ENCODE measurements around the gene F2R. TPM values are rescaled to one million over a fixed set of nuclear protein-coding genes. Genes with fewer than 3 reads are reported as not detected.

F2R gene
- total and polyA plus RNA-seq, 2 of the 4 experiments (the other 2 are of a cell fraction), result 85.7 to 147 TPM

DNA sequence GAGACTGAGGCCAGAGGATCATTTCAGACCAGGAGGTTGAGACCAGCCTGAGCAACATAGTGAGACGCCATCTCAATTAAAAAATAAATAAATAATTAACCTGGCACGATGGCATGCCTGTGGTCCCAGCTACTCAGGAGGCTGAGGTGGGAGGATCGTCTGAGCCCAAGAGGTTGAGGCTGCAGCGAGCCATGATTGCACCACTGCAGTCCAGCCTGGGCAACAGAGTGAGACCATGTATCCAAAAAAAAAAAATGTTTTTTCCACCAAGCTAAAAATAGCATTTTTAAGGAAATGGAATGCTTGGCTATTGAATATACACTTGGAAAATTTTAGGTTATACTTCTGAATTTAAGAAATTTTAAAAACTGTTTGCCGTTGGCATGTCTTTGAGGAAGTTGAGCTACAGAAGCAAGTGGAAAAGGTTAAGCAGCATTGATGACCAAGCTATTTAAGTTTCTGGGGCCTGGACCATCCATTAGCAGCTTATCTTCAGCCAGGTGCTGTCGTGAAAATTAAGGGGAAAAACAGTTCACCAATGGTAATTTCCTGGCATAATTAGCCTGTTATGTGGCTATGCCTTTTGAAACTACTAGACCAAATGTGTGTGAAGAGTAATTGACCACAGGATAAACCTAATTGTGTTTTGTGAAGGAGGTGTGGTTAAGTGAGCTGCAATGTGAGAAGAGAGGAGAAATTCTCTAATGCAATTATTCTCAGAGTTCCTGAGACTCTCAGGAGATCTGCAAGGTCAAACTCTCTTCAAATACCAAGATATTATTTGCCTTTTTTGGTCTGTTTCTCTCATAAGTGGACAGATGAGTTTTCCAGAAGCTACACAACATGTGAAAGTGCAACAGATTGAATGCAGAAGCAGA, 21.0 kb downstream of the F2R start:
- Histone ChIP-seq H3K56ac (ENCODE audit: extremely low read depth, insufficient read depth, low read length) (no peak overlapping the region), H3K4ac (ENCODE audit: low read depth, low read length) (no peak overlapping the region; the same call in 1 of the 2 replicates), H3K9me3 (ENCODE audit: control insufficient read depth, insufficient read depth, low read length) (no peaks in the 10 kb centered on the region; the same call in 1 of the 2 replicates), H3K27ac (ENCODE audit: insufficient read depth, low read length) (no peak overlapping the region), H2AK9ac (replicated peaks; ENCODE audit: low read depth, low read length, poor library complexity) (no peak overlapping the region), H3K4me1 (ENCODE audit: control insufficient read depth, insufficient read depth, low read length) (peaks cover 7% of the 10 kb centered on the region), H3K4me3 (ENCODE audit: insufficient read depth, low read depth, low read length) (no peak overlapping the region), H3K9me1 (ENCODE audit: insufficient read depth, low read length) (peaks cover 19% of the 10 kb centered on the region), H2BK20ac (ENCODE audit: low read depth, low read length) (peak overlapping the region; percentile 12; the same call in 1 of the 2 replicates), H2AK5ac (ENCODE audit: low read depth, low read length) (no peak overlapping the region), H4K8ac (ENCODE audit: low read depth in 2 of 2, low read length in 2 of 2) (peak overlapping the region in 1 of 2 experiments; percentile 23; a peak in 1 of 4 replicates), H3K4me2 (ENCODE audit: low read depth, low read length) (no peak overlapping the region), H3K14ac (replicated peaks; ENCODE audit: low read depth, low read length) (0 out of 2 replicates have a peak overlapping the region, but pooled peaks have one; percentile 37), H3K23ac (ENCODE audit: low read depth, low read length) (peak overlapping the region; percentile 36; the same call in 1 of the 2 replicates), H2BK120ac (ENCODE audit: low read depth, low read length) (peak overlapping the region; percentile 20; the same call in 1 of the 2 replicates), H3K79me1 (ENCODE audit: low read depth in 1 of 2, low read length in 2 of 2) (peaks cover 17 to 35% of the 10 kb centered on the region in 2 experiments), H2BK15ac (ENCODE audit: low read depth, low read length) (no peak overlapping the region), H3K36me3 (ENCODE audit: control insufficient read depth, insufficient read depth, low read length) (peaks cover 21% of the 10 kb centered on the region), H3K18ac (ENCODE audit: low read depth, low read length) (no peak overlapping the region), H2AFZ (replicated peaks; ENCODE audit: low read length, poor library complexity) (no peak overlapping the region), H4K91ac (ENCODE audit: insufficient read depth, low read depth, low read length) (no peak overlapping the region), H2BK5ac (ENCODE audit: low read depth, low read length, poor library complexity, severe bottlenecking) (peak overlapping the region; percentile 1), H3K9ac (ENCODE audit: low read depth, low read length) (no peak overlapping the region), H4K20me1 (ENCODE audit: insufficient read depth, low read length) (peaks cover 10% of the 10 kb centered on the region; the same call in 1 of the 2 replicates), H4K5ac (ENCODE audit: low read depth, low read length) (no peak overlapping the region; the same call in 1 of the 2 replicates), H3K27me3 (ENCODE audit: control insufficient read depth, insufficient read depth, low read length) (no peaks in the 10 kb centered on the region)
- no peak for ATAC-seq (ENCODE audit: low read depth)
- ChIA-PET POLR2A (ENCODE audit: unreplicated experiment) (interaction anchor here (0.7 kb wide), 2 partner anchors 121 to 1210 kb away, joined by 3 to 4 read pairs; no protein-coding TSS in a partner anchor), CTCF (interaction anchor here (0.6 to 1.4 kb wide), 4 partner anchors 14 to 38 kb away, joined by 3 to 4 read pairs (median 4); no protein-coding TSS in a partner anchor)
- WGBS, 2 experiments (ENCODE audit: extremely low coverage in 2 of 2, insufficient read length in 1 of 2), result 100% methylated on average over 1 of the region's 6 CpGs; no CpG with 5 or more reads in 1 of the 2 experiments
- TF ChIP-seq CHD1 (IDR thresholded peaks at IDR 0.05; ENCODE audit: low read depth, low read length) (no peak), POLR2A (IDR thresholded peaks at IDR 0.05; ENCODE audit: low read depth, low read length) (no peak)
- TF ChIP-seq, protein P1, sequence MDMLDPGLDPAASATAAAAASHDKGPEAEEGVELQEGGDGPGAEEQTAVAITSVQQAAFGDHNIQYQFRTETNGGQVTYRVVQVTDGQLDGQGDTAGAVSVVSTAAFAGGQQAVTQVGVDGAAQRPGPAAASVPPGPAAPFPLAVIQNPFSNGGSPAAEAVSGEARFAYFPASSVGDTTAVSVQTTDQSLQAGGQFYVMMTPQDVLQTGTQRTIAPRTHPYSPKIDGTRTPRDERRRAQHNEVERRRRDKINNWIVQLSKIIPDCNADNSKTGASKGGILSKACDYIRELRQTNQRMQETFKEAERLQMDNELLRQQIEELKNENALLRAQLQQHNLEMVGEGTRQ (IDR thresholded peaks at IDR 0.05; ENCODE audit: low read depth, low read length), result no peak
- TF ChIP-seq, protein P2, sequence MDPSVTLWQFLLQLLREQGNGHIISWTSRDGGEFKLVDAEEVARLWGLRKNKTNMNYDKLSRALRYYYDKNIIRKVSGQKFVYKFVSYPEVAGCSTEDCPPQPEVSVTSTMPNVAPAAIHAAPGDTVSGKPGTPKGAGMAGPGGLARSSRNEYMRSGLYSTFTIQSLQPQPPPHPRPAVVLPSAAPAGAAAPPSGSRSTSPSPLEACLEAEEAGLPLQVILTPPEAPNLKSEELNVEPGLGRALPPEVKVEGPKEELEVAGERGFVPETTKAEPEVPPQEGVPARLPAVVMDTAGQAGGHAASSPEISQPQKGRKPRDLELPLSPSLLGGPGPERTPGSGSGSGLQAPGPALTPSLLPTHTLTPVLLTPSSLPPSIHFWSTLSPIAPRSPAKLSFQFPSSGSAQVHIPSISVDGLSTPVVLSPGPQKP (IDR thresholded peaks at IDR 0.05; ENCODE audit: borderline replicate concordance, low read depth, low read length), result no peak
- dilution Hi-C loops (cut with HindIII; ENCODE audit: low sequenced_read_pairs, unreplicated experiment), result no loop called here
- no TSS peak for BruUV-seq (replicated peaks)
- in situ Hi-C loops (cut with MboI; ENCODE audit: low sequenced_read_pairs), result no loop called here
- no peak for DNase-seq
- intact Hi-C loops (cut with micrococcal nuclease), result no loop called here

All from IMR-90 (cell line).